ENCODE measurements around the gene BICRAL. TPM values are rescaled to one million over a fixed set of nuclear protein-coding genes. Genes with fewer than 3 reads are reported as not detected.
"Not testable (repeated sequence)": the region's sequence is repeated elsewhere in the genome, so short reads cannot be mapped to it uniquely, and the experiment has no call there.

Gene BICRAL
- total and polyA plus RNA-seq, 2 donors = 6.4 to 6.7 TPM

GRCh38 chr6:42891199-42891722 is 109.4 kb downstream of the BICRAL start:
- peaks cover 0 to 5% of the 10 kb centered on the region in 2 donors for H3K9me3 ChIP-seq (ENCODE audit: control insufficient read depth in 2 of 2, insufficient read depth in 1 of 2, low read length in 1 of 2)
- H3K4me3 ChIP-seq (ENCODE audit: low read length in 2 of 2) = peak overlapping the region; percentile 78 to 95
- peak overlapping the region; percentile 90 to 97 for H3K27ac ChIP-seq (ENCODE audit: low read depth in 1 of 2, low read length in 1 of 2)
- DNase-seq (ENCODE audit: low read depth in 6 of 9, low spot score in 9 of 9) = no peak
- peaks cover 2 to 9% of the 10 kb centered on the region in 2 donors for H3K36me3 ChIP-seq (ENCODE audit: control insufficient read depth in 2 of 2, insufficient read depth in 2 of 2, low read length in 1 of 2)
- WGBS = 66% methylated on average over 17 of the region's 17 CpGs
- H3K27me3 ChIP-seq (ENCODE audit: control insufficient read depth in 2 of 2, insufficient read depth in 1 of 2, low read length in 1 of 2) = no peaks in the 10 kb centered on the region
- H3K4me1 ChIP-seq (ENCODE audit: control insufficient read depth in 2 of 2, insufficient read depth in 2 of 2, low read length in 2 of 2) = peaks cover 2 to 23% of the 10 kb centered on the region in 2 donors

- not testable (repeated sequence) for H3K27ac ChIP-seq (ENCODE audit: low read depth in 1 of 2, low read length in 1 of 2); H3K27me3 ChIP-seq (ENCODE audit: control insufficient read depth in 2 of 2, insufficient read depth in 1 of 2, low read length in 1 of 2); DNase-seq (ENCODE audit: low read depth in 6 of 9, low spot score in 9 of 9); H3K36me3 ChIP-seq (ENCODE audit: control insufficient read depth in 2 of 2, insufficient read depth in 2 of 2, low read length in 1 of 2); H3K4me3 ChIP-seq (ENCODE audit: low read length in 2 of 2); H3K9me3 ChIP-seq (ENCODE audit: control insufficient read depth in 2 of 2, insufficient read depth in 1 of 2, low read length in 1 of 2)
- 46% methylated on average over 19 of the region's 19 CpGs for whole genome bisulfite sequencing
- H3K4me1 ChIP-seq (ENCODE audit: control insufficient read depth in 2 of 2, insufficient read depth in 2 of 2, low read length in 2 of 2) = peaks cover 2 to 26% of the 10 kb centered on the region in 2 donors
Measured at GRCh38 chr6:42894041-42894828, 112.4 kb downstream of the BICRAL start.

DNA sequence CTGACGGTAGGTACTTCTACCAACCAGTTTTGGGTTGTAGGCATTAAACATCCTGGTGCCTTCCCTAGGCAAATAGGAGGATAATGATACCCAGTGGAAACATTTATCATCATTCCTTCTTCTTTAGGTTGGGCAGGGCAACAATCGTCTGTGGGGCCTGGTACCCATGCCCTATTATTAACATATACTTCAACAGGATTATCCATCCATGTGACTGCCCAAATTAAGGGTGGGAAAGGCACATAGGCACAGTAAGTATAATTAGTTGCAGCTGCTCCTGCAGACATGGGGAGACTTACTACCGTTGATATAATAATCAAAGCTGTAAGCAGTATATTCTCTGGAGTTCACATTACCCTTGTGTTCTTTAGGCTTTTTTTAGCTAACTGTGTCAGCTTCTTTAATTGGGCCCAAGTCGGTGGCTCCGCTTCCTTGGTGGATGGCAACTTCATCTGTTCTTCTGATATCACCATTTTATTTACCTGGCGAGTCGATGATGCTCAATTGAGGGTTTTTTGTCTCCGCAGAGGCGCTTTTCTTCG is 114.4 kb downstream of the BICRAL start:
- Histone ChIP-seq H3K4me1 (ENCODE audit: control insufficient read depth in 2 of 2, insufficient read depth in 2 of 2, low read length in 2 of 2) (peaks cover 0 to 22% of the 10 kb centered on the region in 2 donors), H3K27ac (ENCODE audit: low read depth in 1 of 2, low read length in 1 of 2) (no peak overlapping the region), H3K27me3 (ENCODE audit: control insufficient read depth in 2 of 2, insufficient read depth in 1 of 2, low read length in 1 of 2) (no peaks in the 10 kb centered on the region), H3K36me3 (ENCODE audit: control insufficient read depth in 2 of 2, insufficient read depth in 2 of 2, low read length in 1 of 2) (no peaks in the 10 kb centered on the region), H3K4me3 (ENCODE audit: low read length in 2 of 2) (no peak overlapping the region), H3K9me3 (ENCODE audit: control insufficient read depth in 2 of 2, insufficient read depth in 1 of 2, low read length in 1 of 2) (no peaks in the 10 kb centered on the region)
- no peak for DNase-seq (ENCODE audit: low read depth in 6 of 9, low spot score in 9 of 9)
- WGBS = 88% methylated on average over 10 of the region's 10 CpGs

- Histone ChIP-seq H3K27ac (ENCODE audit: low read depth in 1 of 2, low read length in 1 of 2) (no peak overlapping the region), H3K27me3 (ENCODE audit: control insufficient read depth in 2 of 2, insufficient read depth in 1 of 2, low read length in 1 of 2) (no peaks in the 10 kb centered on the region), H3K4me3 (ENCODE audit: low read length in 2 of 2) (no peak overlapping the region), H3K36me3 (ENCODE audit: control insufficient read depth in 2 of 2, insufficient read depth in 2 of 2, low read length in 1 of 2) (no peaks in the 10 kb centered on the region), H3K9me3 (ENCODE audit: control insufficient read depth in 2 of 2, insufficient read depth in 1 of 2, low read length in 1 of 2) (no peaks in the 10 kb centered on the region), H3K4me1 (ENCODE audit: control insufficient read depth in 2 of 2, insufficient read depth in 2 of 2, low read length in 2 of 2) (peaks cover 2 to 30% of the 10 kb centered on the region in 2 donors)
- WGBS = 11% methylated on average over 10 of the region's 10 CpGs
- DNase-seq (ENCODE audit: low read depth in 6 of 9, low spot score in 9 of 9) = peak in 4 of 9 donors; percentile 61 to 83 (median 66)
Measured at GRCh38 chr6:42898891-42899361, 117.1 kb downstream of the BICRAL start.

GRCh38 chr6:42899871-42900270 is 118.0 kb downstream of the BICRAL start:
- Histone ChIP-seq H3K4me3 (ENCODE audit: low read length in 2 of 2) (no peak overlapping the region), H3K27me3 (ENCODE audit: control insufficient read depth in 2 of 2, insufficient read depth in 1 of 2, low read length in 1 of 2) (no peaks in the 10 kb centered on the region), H3K9me3 (ENCODE audit: control insufficient read depth in 2 of 2, insufficient read depth in 1 of 2, low read length in 1 of 2) (no peaks in the 10 kb centered on the region), H3K36me3 (ENCODE audit: control insufficient read depth in 2 of 2, insufficient read depth in 2 of 2, low read length in 1 of 2) (no peaks in the 10 kb centered on the region), H3K27ac (ENCODE audit: low read depth in 1 of 2, low read length in 1 of 2) (no peak overlapping the region), H3K4me1 (ENCODE audit: control insufficient read depth in 2 of 2, insufficient read depth in 2 of 2, low read length in 2 of 2) (peaks cover 2 to 35% of the 10 kb centered on the region in 2 donors)
- no peak for DNase-seq (ENCODE audit: low read depth in 6 of 9, low spot score in 9 of 9)
- 94% methylated on average over 8 of the region's 8 CpGs for WGBS

GRCh38 chr6:42901538-42901957 is 119.7 kb downstream of the BICRAL start:
- H3K4me1 ChIP-seq (ENCODE audit: control insufficient read depth in 2 of 2, insufficient read depth in 2 of 2, low read length in 2 of 2) = peaks cover 2 to 47% of the 10 kb centered on the region in 2 donors
- H3K36me3 ChIP-seq (ENCODE audit: control insufficient read depth in 2 of 2, insufficient read depth in 2 of 2, low read length in 1 of 2) = no peaks in the 10 kb centered on the region
- peak overlapping the region; percentile 16 to 24 for H3K4me3 ChIP-seq (ENCODE audit: low read length in 2 of 2)
- peak in 6 of 9 donors; percentile 79 to 92 (median 88) for DNase-seq (ENCODE audit: low read depth in 6 of 9, low spot score in 9 of 9)
- WGBS = 8% methylated on average over 11 of the region's 11 CpGs
- peak overlapping the region in 1 of 2 donors; percentile 96 for H3K27ac ChIP-seq (ENCODE audit: low read depth in 1 of 2, low read length in 1 of 2)
- H3K9me3 ChIP-seq (ENCODE audit: control insufficient read depth in 2 of 2, insufficient read depth in 1 of 2, low read length in 1 of 2) = no peaks in the 10 kb centered on the region
- no peaks in the 10 kb centered on the region for H3K27me3 ChIP-seq (ENCODE audit: control insufficient read depth in 2 of 2, insufficient read depth in 1 of 2, low read length in 1 of 2)

GRCh38 chr6:42902429-42903263 is 120.8 kb downstream of the BICRAL start:
- H3K27me3 ChIP-seq (ENCODE audit: control insufficient read depth in 2 of 2, insufficient read depth in 1 of 2, low read length in 1 of 2); H3K9me3 ChIP-seq (ENCODE audit: control insufficient read depth in 2 of 2, insufficient read depth in 1 of 2, low read length in 1 of 2); H3K36me3 ChIP-seq (ENCODE audit: control insufficient read depth in 2 of 2, insufficient read depth in 2 of 2, low read length in 1 of 2): not testable (repeated sequence)
- Histone ChIP-seq H3K27ac (ENCODE audit: low read depth in 1 of 2, low read length in 1 of 2) (peak overlapping the region; percentile 70 to 96), H3K4me3 (ENCODE audit: low read length in 2 of 2) (peak overlapping the region in 1 of 2 donors; percentile 16), H3K4me1 (ENCODE audit: control insufficient read depth in 2 of 2, insufficient read depth in 2 of 2, low read length in 2 of 2) (peaks cover 2 to 57% of the 10 kb centered on the region in 2 donors)
- DNase-seq (ENCODE audit: low read depth in 6 of 9, low spot score in 9 of 9) = peak in 2 of 9 donors; percentile 44 to 60
- 67% methylated on average over 22 of the region's 22 CpGs for WGBS

DNA sequence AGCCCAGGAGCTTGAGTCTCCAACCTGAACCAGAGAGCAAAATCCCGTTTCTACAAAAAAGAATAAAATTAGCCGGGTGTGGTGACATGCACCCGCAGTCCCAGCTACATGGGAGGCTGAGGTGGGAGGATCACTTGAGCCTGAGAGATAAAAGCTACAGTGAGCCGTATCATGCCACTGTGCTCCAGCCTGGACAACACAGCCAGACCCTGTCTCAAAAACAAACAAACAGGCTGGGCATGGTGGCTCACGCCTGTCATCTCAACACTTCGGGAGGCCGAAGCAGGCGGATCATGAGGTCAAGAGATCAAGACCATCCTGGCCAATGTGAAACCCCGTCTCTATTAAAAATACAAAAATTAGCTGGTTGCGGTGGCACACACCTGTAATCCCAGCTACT is 122.6 kb downstream of the BICRAL start:
- H3K9me3 ChIP-seq (ENCODE audit: control insufficient read depth in 2 of 2, insufficient read depth in 1 of 2, low read length in 1 of 2) = no peaks in the 10 kb centered on the region
- H3K27me3 ChIP-seq (ENCODE audit: control insufficient read depth in 2 of 2, insufficient read depth in 1 of 2, low read length in 1 of 2) = no peaks in the 10 kb centered on the region
- H3K27ac ChIP-seq (ENCODE audit: low read depth in 1 of 2, low read length in 1 of 2) = peak overlapping the region in 1 of 2 donors; percentile 19
- WGBS = 93% methylated on average over 10 of the region's 10 CpGs
- H3K4me1 ChIP-seq (ENCODE audit: control insufficient read depth in 2 of 2, insufficient read depth in 2 of 2, low read length in 2 of 2) = peaks cover 2 to 62% of the 10 kb centered on the region in 2 donors
- H3K4me3 ChIP-seq (ENCODE audit: low read length in 2 of 2) = no peak overlapping the region
- DNase-seq (ENCODE audit: low read depth in 6 of 9, low spot score in 9 of 9) = no peak
- peaks cover 0 to 2% of the 10 kb centered on the region in 2 donors for H3K36me3 ChIP-seq (ENCODE audit: control insufficient read depth in 2 of 2, insufficient read depth in 2 of 2, low read length in 1 of 2)
